ENCODE data around the gene DDTL.
"Not testable (repeated sequence)": the region's sequence is repeated elsewhere in the genome, so short reads cannot be mapped to it uniquely, and the experiment has no call there.

The DDTL gene

GRCh38 chr22:23956301-23956900, 10.3 kb upstream of the DDTL start:
- peak in 1 of 2 experiments; percentile 82 for DNase-seq (ENCODE audit: low read depth in 1 of 2, low spot score in 1 of 2)
- in situ Hi-C loops (cut with HindIII; ENCODE audit: low pct_unique_long_range_greater_than_20kb, low sequenced_read_pairs) = not testable (repeated sequence)

GRCh38 chr22:23961084-23961771, 5.5 kb upstream of the DDTL start, which contains the start of gene GSTT2B:
TSS of gene GSTT2B (minus strand) at chr22:23961195. CDS start at chr22:23961131, 64 bp downstream.
- DNase-seq (ENCODE audit: low read depth in 1 of 2, low spot score in 1 of 2); in situ Hi-C loops (cut with HindIII; ENCODE audit: low pct_unique_long_range_greater_than_20kb, low sequenced_read_pairs): not testable (repeated sequence)

GRCh38 chr22:23966094-23966493, 594 bp upstream of the DDTL start:
- DNase-seq (ENCODE audit: low read depth in 1 of 2, low spot score in 1 of 2); in situ Hi-C loops (cut with HindIII; ENCODE audit: low pct_unique_long_range_greater_than_20kb, low sequenced_read_pairs): not testable (repeated sequence)

GRCh38 chr22:23969071-23969470, 2.4 kb downstream of the DDTL start:
- in situ Hi-C loops (cut with HindIII; ENCODE audit: low pct_unique_long_range_greater_than_20kb, low sequenced_read_pairs) = no loop called here
- DNase-seq (ENCODE audit: low read depth in 1 of 2, low spot score in 1 of 2) = no peak
- no peak for TF ChIP-seq JUND (IDR thresholded peaks at IDR 0.05; ENCODE audit: low read depth)

- in situ Hi-C loops (cut with HindIII; ENCODE audit: low pct_unique_long_range_greater_than_20kb, low sequenced_read_pairs) = no loop called here
- TF ChIP-seq JUND (IDR thresholded peaks at IDR 0.05; ENCODE audit: low read depth) = no peak
- no peak for DNase-seq (ENCODE audit: low read depth in 1 of 2, low spot score in 1 of 2)
These were observed 3.5 kb downstream of the DDTL start for GRCh38 chr22:23970201-23970641.

- no peak for TF ChIP-seq JUND (IDR thresholded peaks at IDR 0.05; ENCODE audit: low read depth)
- in situ Hi-C loops (cut with HindIII; ENCODE audit: low pct_unique_long_range_greater_than_20kb, low sequenced_read_pairs) = no loop called here
- DNase-seq (ENCODE audit: low read depth in 1 of 2, low spot score in 1 of 2) = no peak
These were observed 4.3 kb downstream of the DDTL start for GRCh38 chr22:23970816-23971486.

GRCh38 chr22:23971927-23972326, 5.2 kb downstream of the DDTL start:
- DNase-seq (ENCODE audit: low read depth in 1 of 2, low spot score in 1 of 2); in situ Hi-C loops (cut with HindIII; ENCODE audit: low pct_unique_long_range_greater_than_20kb, low sequenced_read_pairs): not testable (repeated sequence)

GRCh38 chr22:23974345-23974744, 7.7 kb downstream of the DDTL start, which contains the start of gene DDT:
TSS of gene DDT (minus strand) at chr22:23974441. CDS start at chr22:23974414, 27 bp downstream.
- DNase-seq (ENCODE audit: low read depth in 1 of 2, low spot score in 1 of 2); in situ Hi-C loops (cut with HindIII; ENCODE audit: low pct_unique_long_range_greater_than_20kb, low sequenced_read_pairs): not testable (repeated sequence)

GRCh38 chr22:23974836-23975352, 8.2 kb downstream of the DDTL start:
- DNase-seq (ENCODE audit: low read depth in 1 of 2, low spot score in 1 of 2); in situ Hi-C loops (cut with HindIII; ENCODE audit: low pct_unique_long_range_greater_than_20kb, low sequenced_read_pairs): not testable (repeated sequence)

GRCh38 chr22:23977304-23977703, 10.6 kb downstream of the DDTL start:
- DNase-seq (ENCODE audit: low read depth in 1 of 2, low spot score in 1 of 2); in situ Hi-C loops (cut with HindIII; ENCODE audit: low pct_unique_long_range_greater_than_20kb, low sequenced_read_pairs): not testable (repeated sequence)

- DNase-seq (ENCODE audit: low read depth in 1 of 2, low spot score in 1 of 2); in situ Hi-C loops (cut with HindIII; ENCODE audit: low pct_unique_long_range_greater_than_20kb, low sequenced_read_pairs): not testable (repeated sequence)
These were observed 13.0 kb downstream of the DDTL start, which contains the start of gene GSTT2 for GRCh38 chr22:23979557-23980240. TSS of gene GSTT2 (plus strand) at chr22:23980134.

GRCh38 chr22:23980567-23980966, 13.9 kb downstream of the DDTL start:
- in situ Hi-C loops (cut with HindIII; ENCODE audit: low pct_unique_long_range_greater_than_20kb, low sequenced_read_pairs); DNase-seq (ENCODE audit: low read depth in 1 of 2, low spot score in 1 of 2): not testable (repeated sequence)

GRCh38 chr22:23984430-23984829, 17.7 kb downstream of the DDTL start:
- peak in 1 of 2 experiments; percentile 54 for DNase-seq (ENCODE audit: low read depth in 1 of 2, low spot score in 1 of 2)
- TF ChIP-seq JUND (IDR thresholded peaks at IDR 0.05; ENCODE audit: low read depth) = no peak
- in situ Hi-C loops (cut with HindIII; ENCODE audit: low pct_unique_long_range_greater_than_20kb, low sequenced_read_pairs) = no loop called here

GRCh38 chr22:23986089-23986488, 19.4 kb downstream of the DDTL start:
- in situ Hi-C loops (cut with HindIII; ENCODE audit: low pct_unique_long_range_greater_than_20kb, low sequenced_read_pairs); DNase-seq (ENCODE audit: low read depth in 1 of 2, low spot score in 1 of 2): not testable (repeated sequence)

GRCh38 chr22:23986538-23987178, 20.0 kb downstream of the DDTL start:
- in situ Hi-C loops (cut with HindIII; ENCODE audit: low pct_unique_long_range_greater_than_20kb, low sequenced_read_pairs); DNase-seq (ENCODE audit: low read depth in 1 of 2, low spot score in 1 of 2): not testable (repeated sequence)

- in situ Hi-C loops (cut with HindIII; ENCODE audit: low pct_unique_long_range_greater_than_20kb, low sequenced_read_pairs); DNase-seq (ENCODE audit: low read depth in 1 of 2, low spot score in 1 of 2): not testable (repeated sequence)
These were observed 23.0 kb downstream of the DDTL start for GRCh38 chr22:23989583-23990244.
